HG03139 (cell line): ENCODE results near the gene CLMN.
"Not testable (repeated sequence)": the region's sequence is repeated elsewhere in the genome, so short reads cannot be mapped to it uniquely, and the experiment has no call there.

ENCODE experiments used
- ATAC-seq: cut with Tn5 transposase; IDR thresholded peaks from one replicate; pipeline ENCODE4 v1.9.1; 2021; ENCODE audit not compliant: unreplicated experiment

Gene CLMN

DNA sequence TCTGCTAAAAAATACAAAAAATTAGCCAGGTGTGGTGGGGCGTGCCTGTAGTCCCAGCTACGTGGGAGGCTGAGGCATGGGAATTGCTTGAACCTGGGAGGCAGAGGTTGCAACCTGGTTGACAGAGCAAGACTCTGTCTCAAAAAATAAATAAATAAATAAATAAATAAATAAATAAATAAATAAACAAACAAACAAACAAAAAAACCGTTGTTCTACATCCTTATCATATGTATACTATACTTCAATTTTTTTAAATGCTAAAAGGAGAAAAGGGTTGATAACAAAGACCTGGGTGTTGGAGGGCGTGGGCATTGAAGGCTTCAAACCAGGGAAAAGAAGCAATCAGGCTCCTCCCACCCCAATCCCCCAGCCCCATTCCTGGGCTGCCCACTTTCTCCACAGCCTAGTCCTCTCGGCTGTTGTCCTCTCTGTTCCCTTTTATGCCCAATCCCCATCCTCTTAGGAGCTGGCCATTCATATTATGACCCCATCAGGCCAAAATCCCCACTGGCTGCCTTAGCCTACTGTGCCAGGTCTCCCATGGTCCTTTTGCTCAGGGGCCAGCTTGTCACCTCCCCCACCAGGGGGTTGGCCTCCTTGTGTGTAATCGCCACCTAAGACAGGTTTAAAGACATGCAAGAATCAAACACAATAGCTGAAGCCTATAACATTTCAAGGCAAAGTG lies 30.2 kb downstream of the CLMN start:
- ATAC-seq, result no peak

DNA sequence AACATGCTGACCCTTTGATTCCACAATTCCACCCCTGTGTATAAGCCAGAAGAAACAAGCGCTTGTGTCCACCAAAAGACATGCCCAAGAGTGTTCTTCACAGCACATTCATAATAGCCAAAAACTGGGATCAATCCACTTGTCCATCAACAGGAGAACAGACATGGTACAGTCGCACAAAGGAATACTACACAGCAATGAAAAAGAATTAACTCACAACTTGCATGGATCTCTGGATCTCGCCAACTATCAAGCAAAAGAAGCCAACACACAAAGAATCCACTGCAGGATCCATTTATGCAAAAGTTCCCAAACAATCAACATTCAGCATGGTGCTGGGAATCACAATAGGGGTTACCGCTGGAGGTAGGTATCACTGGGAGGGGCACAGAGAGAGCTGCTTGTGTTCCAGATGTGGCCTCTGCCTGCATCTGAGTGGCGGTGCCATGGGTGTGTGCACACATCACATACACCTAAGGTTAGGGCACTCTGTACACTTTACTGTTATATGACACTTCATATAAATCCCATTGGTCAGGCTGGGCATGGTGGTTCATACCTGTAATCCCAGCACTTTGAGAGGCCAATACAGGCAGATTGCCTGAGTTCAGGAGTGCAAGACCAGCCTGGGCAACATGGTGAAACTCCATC lies 30.9 kb downstream of the CLMN start:
- ATAC-seq, result no peak

DNA sequence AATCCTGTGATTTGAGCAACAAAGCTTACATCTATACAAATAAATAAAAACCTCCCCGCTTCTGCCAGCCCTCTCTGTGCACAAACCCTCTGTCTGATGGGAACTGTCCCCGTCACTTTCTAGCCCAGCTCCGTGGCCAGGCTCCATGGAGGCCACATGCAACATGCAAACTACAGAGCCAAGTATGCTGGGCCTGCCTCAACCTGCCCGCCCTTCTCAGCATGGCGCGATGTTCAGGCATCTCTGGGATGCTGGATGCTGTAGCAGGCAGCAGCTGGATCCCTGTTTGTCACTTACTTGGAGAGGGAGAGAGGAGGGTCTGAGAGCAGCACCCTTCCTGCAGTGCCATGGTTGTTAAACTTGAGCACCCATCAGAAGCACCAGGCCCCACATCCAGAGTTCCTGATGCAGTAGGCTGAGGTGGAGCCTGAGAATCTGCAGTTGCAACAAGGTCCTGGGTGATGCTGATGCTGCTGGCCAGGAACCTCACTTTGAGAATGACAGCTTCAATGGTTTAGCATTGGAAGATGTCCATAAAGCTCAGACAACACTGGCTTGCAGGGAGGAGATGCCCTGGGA lies 32.4 kb downstream of the CLMN start:
- ATAC-seq, result no peak

DNA sequence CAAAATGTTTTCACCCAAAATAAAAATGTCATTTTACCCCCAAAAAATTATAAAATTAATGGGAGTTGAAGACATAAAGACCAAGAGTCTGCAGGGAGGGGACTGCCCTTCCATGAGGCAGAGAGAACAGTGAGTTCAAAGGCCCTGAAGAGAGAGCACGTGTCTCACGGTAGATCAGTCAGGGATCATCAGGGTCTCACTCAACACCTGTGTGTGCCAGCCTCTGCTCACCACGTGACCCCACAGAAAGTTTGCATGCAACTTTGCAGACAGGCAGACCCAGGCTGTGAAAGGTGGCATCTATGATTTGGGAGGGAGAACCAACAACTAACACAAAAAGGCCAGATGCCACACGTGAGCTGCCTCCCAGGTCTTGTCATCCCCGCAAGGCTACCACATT lies 33.1 kb downstream of the CLMN start:
- ATAC-seq, result no peak

DNA sequence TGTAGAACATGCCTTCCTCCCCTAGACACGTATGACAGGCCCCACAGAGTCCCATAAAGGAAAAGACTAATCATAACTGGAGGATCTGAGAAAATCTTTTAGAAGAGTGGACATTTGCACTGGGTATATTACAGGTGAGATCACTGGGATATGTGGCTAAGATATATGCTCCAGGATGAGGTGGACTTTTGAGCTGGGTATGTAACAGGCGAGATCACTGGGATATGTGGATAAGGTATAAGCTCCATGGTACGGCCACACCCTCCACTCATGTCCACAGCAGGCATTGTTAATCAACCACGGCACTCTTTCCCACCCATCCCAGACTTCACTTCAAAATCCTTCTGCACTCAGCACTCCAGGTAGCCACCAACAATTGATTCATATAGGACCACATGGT lies 34.1 kb downstream of the CLMN start:
- ATAC-seq, result no peak

DNA sequence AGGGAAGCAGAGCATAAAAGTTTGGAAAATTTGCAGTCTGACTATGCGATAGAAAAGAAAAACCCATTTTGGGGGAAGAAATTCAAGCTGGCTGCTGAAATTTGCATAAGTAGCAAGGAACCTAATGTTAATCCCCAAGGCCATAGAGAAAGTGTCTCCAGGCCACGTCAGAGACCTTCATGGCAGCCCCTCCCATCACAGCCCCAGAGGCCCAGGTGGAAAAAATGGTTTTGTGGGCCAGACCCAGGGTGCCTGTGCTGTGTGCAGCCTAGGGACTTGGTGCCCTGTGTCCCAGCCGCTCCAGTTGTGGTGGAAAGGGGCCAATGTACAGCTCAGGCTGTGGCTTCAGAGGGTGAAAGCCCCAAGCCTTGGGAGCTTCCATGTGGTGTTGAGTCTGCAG lies 35.9 kb downstream of the CLMN start:
- ATAC-seq, result not testable (repeated sequence)

DNA sequence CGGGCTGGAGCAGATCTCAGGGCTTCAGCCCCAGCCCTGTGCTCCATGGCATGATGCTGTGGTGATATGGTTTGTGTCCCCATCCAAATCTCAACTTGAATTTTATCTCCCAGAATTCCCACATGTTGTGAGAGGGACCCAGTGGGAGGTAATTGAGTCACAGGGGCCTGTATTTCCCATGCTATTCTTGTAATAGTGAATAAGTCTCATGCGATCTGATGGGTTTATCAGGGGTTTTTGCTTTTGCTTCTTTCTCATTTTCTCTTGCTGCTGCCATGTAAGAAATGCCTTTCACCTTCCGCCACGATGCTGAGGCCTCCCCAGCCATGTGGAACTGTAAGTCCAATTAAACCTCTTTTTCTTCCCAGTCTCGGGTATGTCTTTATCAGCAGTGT lies 36.7 kb downstream of the CLMN start:
- not testable (repeated sequence) for ATAC-seq

DNA sequence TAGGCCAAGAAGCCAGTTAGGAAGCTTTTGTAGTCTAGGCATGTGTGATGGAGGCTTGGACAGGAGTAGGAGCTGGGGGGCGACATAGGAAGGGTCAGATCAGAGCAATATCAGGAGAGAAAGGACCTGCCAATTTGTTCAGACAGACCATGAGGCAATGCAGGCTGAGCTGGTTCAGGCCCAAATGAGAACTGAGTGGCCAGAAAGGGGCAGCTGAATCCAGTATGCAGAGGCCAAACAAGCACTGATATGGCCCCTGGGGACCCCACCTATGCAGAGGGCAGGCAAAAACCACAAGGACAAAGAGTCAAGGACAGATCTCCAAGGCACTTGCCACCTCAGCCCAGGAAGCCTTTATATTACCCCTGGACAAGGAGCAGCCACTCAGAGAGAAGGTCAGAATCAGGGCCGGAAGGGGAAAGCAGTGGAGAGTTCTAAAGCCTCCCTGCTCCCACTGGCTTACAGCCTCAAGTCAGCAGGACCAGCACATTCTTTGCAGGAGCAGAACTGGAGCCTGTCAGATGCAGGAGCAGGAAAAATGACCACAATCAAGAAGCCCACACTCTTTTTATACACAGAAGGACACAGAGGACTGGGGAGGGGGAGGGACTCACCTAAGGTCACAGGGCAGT lies 37.2 kb downstream of the CLMN start:
- no peak for ATAC-seq

DNA sequence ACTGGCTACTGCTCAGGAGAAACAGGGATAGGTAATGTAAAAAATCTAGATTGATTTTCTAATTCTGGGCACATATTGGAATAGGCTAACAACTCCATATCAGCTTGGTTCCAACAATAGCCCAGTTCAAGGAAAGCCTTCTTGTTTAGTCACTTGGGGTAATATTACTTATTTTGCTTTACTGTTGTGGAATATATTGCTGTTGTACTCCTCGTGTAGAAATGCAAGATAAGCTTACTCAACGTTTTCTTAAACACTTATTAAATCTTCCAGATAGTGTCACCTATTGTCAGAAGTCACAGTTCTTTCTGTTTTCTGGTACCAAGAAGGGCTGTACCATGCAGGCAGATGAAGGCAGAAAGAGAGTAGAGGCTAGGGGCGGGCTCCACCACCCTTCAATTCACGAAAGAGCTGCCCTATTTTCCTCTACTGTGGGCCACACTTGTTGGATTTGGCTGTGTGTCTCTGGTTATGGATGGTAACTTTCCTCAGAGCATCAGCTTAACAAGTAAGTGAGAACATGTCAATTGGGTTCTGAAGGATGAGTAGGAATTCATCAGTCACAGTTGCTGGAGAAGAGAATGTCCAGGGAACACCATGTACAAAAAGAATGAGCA lies 38.0 kb downstream of the CLMN start:
- ATAC-seq, result no peak

DNA sequence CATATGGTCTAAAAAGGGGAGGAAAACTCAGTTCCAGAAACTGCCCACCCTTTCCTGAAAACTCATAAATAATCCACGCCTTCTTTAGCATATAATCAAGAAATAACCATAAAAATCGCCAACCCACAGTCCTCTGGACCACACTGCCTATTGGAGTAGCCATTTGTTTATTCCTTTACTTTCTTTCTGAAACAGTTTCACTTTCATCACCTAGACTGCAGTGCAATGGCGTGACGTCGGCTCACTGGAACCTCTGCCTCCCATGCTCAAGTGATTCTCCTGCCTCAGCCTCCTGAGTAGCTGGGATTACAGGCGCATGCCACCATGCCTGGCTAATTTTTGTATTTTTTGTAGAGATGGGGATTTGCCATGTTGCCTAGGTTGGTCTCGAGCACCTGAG lies 44.2 kb downstream of the CLMN start:
- ATAC-seq, result no peak

DNA sequence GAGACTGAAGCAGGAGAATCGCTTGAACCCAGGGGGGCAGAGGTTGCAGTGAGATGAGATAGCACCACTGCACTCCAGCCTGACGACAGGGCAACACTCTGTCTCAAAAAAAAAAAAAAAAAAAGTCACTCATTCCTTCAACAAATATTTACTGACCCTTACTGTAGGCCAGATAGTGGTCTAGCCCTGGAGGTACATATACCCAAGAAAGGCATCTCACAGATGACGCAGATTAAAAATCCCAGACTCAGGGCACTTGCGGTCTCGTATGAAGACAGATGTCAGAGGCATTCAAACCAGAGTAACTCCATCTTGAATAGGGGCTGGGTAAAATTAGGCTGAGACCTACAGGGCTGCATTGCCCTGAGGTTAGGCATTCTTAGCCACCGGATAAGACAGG lies 44.8 kb downstream of the CLMN start:
- no peak for ATAC-seq

DNA sequence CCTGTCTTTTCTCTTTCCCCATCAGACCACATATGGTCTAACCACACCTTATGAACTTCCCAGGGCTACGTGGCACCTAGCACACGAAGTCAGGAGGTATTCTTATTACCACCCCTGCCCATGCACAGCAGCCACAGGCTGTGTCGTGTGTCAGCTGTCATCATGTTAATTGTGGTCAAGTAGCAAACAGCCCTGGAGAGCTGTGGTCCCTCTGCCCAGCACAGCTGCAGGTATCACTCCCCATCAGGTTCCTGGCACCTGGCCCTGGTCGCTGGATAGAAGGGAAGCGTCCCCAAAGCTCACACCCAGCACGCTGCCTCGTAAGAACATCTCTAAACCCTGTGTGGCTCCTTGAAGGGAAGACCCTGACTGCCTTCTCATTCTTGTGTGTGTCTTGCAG lies 45.4 kb downstream of the CLMN start:
- ATAC-seq, result no peak

DNA sequence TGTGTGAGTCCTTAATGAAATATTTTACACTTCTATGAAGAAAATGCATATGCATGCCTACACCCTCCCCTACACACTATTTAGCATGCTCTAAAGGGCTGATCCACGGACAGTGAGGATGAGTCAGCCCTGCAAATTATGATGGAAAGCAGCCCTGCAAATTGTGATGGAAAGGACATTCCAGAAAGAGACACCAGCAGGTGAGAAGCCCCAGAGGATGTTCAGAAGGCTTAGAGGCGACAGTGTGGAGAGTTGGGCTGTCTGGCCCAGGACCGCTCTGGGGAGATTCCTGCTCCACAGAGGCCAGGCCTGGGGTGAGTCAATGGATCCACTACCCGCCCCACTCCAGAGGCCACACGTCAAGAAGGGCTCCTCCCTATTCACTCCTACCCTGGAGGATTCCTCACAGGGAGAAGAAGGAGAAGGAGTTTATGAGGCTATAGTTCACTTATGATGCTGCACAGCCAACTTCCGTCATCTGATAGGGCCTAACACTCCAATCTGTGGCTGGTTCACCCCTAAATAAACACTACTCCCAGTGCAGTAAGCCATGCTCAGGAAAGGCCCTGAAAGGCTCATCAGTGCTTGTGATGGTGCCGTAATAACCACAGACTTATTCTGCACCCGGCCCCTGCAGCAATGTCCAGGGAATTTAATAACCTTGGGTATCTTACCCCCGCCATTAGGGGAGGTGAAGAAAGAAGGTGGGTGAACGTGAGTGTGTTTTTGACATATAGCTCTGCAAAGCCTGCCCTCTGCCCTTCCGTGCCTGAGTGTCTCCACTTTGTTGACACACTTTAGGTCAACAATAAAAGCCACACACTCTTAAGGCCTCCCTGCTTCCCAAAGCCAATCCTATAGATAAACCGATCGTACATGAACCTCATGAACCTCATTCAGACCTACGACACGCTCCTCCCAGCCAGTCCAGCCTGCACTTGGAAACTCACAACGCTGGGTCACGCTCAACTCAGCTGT lies 46.4 kb downstream of the CLMN start:
- no peak for ATAC-seq

DNA sequence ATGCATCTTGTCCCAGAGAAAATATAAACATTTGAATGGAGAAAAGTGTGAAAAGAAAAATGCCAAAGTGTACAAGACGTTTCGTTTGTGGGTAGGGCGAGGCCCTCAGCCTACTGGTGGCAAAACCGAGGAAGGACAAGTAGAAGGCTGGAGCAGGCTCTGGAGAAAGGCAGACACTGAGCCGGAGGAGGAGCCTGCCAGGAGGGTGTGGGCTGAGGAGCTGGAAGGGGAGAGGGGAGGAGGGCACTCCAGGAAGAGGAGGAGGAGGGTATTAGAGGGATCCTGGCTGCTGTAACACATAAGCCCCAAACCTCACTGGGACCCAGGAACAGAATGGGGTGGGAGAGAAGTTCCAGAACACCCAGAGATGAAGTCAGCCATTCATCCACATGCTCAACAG lies 47.7 kb downstream of the CLMN start:
- ATAC-seq, result no peak

DNA sequence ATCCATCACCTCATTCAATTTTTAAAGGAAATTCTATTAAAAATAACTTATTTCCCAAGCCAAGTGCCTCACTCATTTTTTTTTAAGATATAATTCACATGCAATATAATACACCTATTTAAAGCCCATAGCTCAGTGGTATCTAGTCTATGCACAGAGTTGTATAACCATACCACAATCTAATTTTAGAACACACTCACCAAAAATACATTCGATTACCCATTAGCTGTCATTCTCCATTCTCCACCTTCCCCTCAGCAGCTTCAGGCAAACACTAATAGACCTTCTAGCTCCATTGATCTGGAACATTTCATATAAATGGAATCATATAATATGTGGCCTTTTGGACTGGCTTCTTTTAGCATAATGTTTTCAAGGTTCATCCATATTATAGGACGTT lies 49.5 kb downstream of the CLMN start:
- ATAC-seq, result no peak

DNA sequence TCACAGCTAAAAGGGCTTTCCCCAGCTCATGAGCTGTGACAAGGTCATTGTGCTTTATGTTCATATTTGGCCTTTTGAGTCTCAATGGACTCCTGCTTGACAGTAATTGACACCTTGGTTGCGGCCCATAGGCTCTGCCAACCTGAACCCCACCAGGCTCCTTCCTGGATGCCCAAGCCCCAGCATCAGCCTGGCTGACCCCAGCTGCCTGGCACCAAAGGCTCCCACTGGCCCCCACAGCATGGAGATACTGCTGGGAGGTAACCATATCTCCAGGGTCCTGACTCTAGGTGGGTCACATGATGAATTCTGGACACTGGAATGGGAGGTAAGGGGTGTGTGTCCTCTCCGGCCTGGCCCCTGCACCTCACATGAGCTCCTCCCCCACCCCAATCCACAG lies 50.2 kb downstream of the CLMN start:
- no peak for ATAC-seq

DNA sequence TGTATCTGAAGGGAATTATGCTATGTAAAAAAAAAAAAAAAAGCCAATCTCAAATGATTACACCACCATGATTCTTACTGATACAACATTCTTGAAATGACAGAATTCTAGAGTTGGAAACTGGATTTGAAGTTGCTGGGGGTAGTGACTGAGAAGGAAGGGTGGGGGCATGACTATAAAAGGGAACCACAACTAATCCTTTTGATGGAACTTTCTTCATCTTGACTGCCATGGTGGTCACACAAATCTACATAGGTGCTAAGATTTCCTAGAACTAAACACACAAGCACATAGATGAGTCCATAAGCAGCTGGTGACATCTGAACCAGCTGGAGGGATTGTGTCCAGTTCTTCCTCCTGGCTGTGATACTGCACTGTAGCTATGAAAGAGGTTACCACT lies 51.4 kb downstream of the CLMN start:
- ATAC-seq, result no peak

DNA sequence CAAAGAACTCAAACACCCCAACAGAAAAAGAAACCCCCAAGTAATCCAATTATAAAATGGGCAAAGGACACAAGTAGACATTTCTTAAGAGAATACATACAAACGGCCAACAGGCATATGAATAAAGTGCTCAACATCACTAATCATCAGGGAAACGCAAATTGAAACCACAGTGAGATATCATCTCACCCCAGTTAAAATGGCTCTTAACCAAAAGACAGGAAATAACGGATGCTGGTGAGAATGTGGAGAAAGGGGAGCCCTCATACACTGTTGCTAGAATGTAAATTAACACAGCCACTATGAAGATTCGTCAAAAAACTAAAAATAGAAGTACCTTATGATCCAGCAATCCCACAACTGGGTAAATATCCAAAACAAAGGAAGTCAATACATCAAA lies 52.4 kb downstream of the CLMN start:
- ATAC-seq, result no peak

DNA sequence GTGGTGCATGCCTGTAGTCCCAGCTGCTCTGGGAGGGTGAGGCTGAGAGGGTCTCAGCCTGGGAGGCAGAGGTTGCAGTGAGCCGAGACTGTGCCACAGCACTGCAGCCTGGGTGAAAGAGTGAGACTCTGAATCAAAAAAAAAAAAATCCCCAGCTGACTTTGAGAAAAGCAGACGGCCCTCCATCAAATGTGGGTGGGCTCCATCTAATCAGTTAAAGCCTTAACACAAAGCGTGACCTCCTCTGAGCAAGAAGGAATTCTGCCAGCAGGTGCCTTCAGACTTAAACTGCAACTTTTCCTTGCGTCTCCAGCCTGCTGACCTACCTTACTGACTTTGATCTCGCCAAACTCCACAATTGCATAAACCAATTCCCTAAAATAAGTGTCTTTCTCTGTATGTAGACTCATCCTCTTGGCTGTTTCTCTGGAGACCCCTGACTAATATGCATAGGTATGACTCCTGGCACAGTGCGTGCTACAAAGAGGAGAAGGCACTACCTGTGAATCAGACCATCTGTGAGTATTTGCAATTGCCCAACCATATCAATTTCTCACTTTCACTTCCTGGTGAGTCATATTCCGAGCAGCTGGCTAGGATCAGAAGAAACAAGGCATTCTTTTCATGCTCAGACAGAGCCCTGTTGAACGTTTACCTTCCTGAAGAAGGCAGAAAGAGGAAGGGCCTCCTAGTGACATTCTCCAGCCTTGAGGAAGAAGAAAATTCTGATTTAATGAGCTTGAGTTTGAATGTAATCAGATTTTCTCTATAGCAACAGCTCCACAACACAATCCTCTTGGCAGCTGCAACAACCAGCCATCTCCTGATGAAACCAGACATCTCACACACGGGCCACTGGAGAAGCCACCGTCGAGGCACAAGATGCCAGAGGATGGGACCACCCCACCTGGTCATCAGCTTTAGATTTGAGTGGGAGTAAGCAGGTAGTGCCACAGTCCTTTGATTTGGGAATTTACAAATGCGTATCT lies 54.3 kb downstream of the CLMN start:
- ATAC-seq, result peak; percentile 85
